Measurements from ENCODE around the gene PRSS12. TPM values are rescaled to one million over a fixed set of nuclear protein-coding genes. Genes with fewer than 3 reads are reported as not detected.

The PRSS12 gene
- total RNA-seq, 4 donors from 2014 or later = 0.09 to 0.29 TPM; not detected in 2

- no peak for TF ChIP-seq POLR2A (IDR thresholded peaks at IDR 0.05)
- TF ChIP-seq CTCF (IDR thresholded peaks at IDR 0.05 in 4 of 5, conservative IDR thresholded peaks at IDR 0.05 in 1 of 5) = no peak
- in situ Hi-C loops (cut with MboI; ENCODE audit: low sequenced_read_pairs in 4 of 4) (no loop called here), intact Hi-C loops (cut with DNase I; ENCODE audit: low total_unique reads) (no loop called here)
- ATAC-seq (no peak), DNase-seq (no peak)
- H3K4me3 ChIP-seq = no peak overlapping the region
- no peak overlapping the region for H3K27ac ChIP-seq
- no peaks in the 10 kb centered on the region for H3K9me3 ChIP-seq
- H3K4me1 ChIP-seq = no peaks in the 10 kb centered on the region
- no peaks in the 10 kb centered on the region for H3K27me3 ChIP-seq
- no peaks in the 10 kb centered on the region for H3K36me3 ChIP-seq
Observed at GRCh38 chr4:118254368-118254767, 98.4 kb downstream of the PRSS12 start.

GRCh38 chr4:118249890-118250289 is 102.9 kb downstream of the PRSS12 start:
- intact Hi-C loops (cut with DNase I; ENCODE audit: low total_unique reads) (no loop called here), in situ Hi-C loops (cut with MboI; ENCODE audit: low sequenced_read_pairs in 4 of 4) (no loop called here)
- no peaks in the 10 kb centered on the region for H3K27me3 ChIP-seq
- TF ChIP-seq POLR2A (IDR thresholded peaks at IDR 0.05) (no peak), CTCF (IDR thresholded peaks at IDR 0.05 in 4 of 5, conservative IDR thresholded peaks at IDR 0.05 in 1 of 5) (no peak)
- ATAC-seq (no peak), DNase-seq (no peak)
- no peaks in the 10 kb centered on the region for H3K4me1 ChIP-seq
- no peak overlapping the region for H3K27ac ChIP-seq
- H3K36me3 ChIP-seq = no peaks in the 10 kb centered on the region
- H3K4me3 ChIP-seq = no peak overlapping the region
- no peaks in the 10 kb centered on the region for H3K9me3 ChIP-seq

- no peaks in the 10 kb centered on the region for H3K9me3 ChIP-seq
- H3K4me3 ChIP-seq = no peak overlapping the region
- intact Hi-C loops (cut with DNase I; ENCODE audit: low total_unique reads) = no loop called here
- TF ChIP-seq CTCF (IDR thresholded peaks at IDR 0.05 in 4 of 5, conservative IDR thresholded peaks at IDR 0.05 in 1 of 5) (no peak), POLR2A (IDR thresholded peaks at IDR 0.05) (no peak)
- in situ Hi-C loops (cut with MboI; ENCODE audit: low sequenced_read_pairs in 4 of 4) = no loop called here
- no peak overlapping the region for H3K27ac ChIP-seq
- H3K36me3 ChIP-seq = no peaks in the 10 kb centered on the region
- no peak for ATAC-seq
- H3K27me3 ChIP-seq = no peaks in the 10 kb centered on the region
- H3K4me1 ChIP-seq = no peaks in the 10 kb centered on the region
- no peak for DNase-seq
Observed at GRCh38 chr4:118237531-118237930, 115.3 kb downstream of the PRSS12 start.

- Histone ChIP-seq H3K36me3 (no peaks in the 10 kb centered on the region), H3K9me3 (no peaks in the 10 kb centered on the region), H3K4me1 (no peaks in the 10 kb centered on the region), H3K4me3 (no peak overlapping the region), H3K27me3 (no peaks in the 10 kb centered on the region), H3K27ac (no peak overlapping the region)
- ATAC-seq (no peak), DNase-seq (no peak)
- in situ Hi-C loops (cut with MboI; ENCODE audit: low sequenced_read_pairs in 4 of 4) = no loop called here
- intact Hi-C loops (cut with DNase I; ENCODE audit: low total_unique reads) = no loop called here
- no peak for TF ChIP-seq CTCF (IDR thresholded peaks at IDR 0.05 in 4 of 5, conservative IDR thresholded peaks at IDR 0.05 in 1 of 5)
- no peak for TF ChIP-seq POLR2A (IDR thresholded peaks at IDR 0.05)
Observed at GRCh38 chr4:118235566-118236120, 117.2 kb downstream of the PRSS12 start.
